Endothelial cell (in vitro differentiated cells): ENCODE measurements around the gene B3GNT9. TPM values are rescaled to one million over a fixed set of nuclear protein-coding genes. Genes with fewer than 3 reads are reported as not detected.

ENCODE experiments used
- DNase-seq: peaks from one replicate; pipeline ENCODE4 v3.0.0; 2021; ENCODE audit warnings: low spot score
- H3K27ac Mint-ChIP-seq: one replicate; pipeline ENCODE4 v1.8.0; 2021; ENCODE audit warnings: mixed read lengths, inconsistent platforms; ENCODE audit not compliant: unreplicated experiment
- H3K27me3 Mint-ChIP-seq: one replicate; pipeline ENCODE4 v1.8.0; 2021; ENCODE audit warnings: mild to moderate bottlenecking, moderate library complexity, mixed read lengths, inconsistent platforms; ENCODE audit not compliant: unreplicated experiment
- H3K36me3 Mint-ChIP-seq: one replicate; pipeline ENCODE4 v1.8.0; 2021; ENCODE audit warnings: mild to moderate bottlenecking, low read depth, mixed read lengths, inconsistent platforms; ENCODE audit not compliant: unreplicated experiment
- H3K4me1 Mint-ChIP-seq: one replicate; pipeline ENCODE4 v1.8.0; 2021; ENCODE audit warnings: mild to moderate bottlenecking, mixed read lengths, inconsistent platforms; ENCODE audit not compliant: unreplicated experiment
- H3K4me3 Mint-ChIP-seq: one replicate; pipeline ENCODE4 v1.8.0; 2021; ENCODE audit warnings: mild to moderate bottlenecking, mixed read lengths, inconsistent platforms; ENCODE audit not compliant: unreplicated experiment
- H3K9me3 Mint-ChIP-seq: one replicate; pipeline ENCODE4 v1.8.0; 2021; ENCODE audit warnings: mixed read lengths, inconsistent platforms; ENCODE audit not compliant: unreplicated experiment
- total RNA-seq: library from RNA; stranded (reverse); fragmentation: NEBNext Ultra II Directional; extraction: Animal tissue kit (Norgen Biotek cat#: 25700); gene quantifications from one replicate; pipeline ENCODE4 v1.2.1, GENCODE V29; 2021; ENCODE audit not compliant: unreplicated experiment
- TF ChIP-seq, protein P1 (sequence below): fragments of 200-600 bp; sonication (generic); IDR thresholded peaks from one replicate; pipeline ENCODE4 v1.5.0; 2021; ENCODE audit warnings: antibody characterized with exemption; ENCODE audit not compliant: unreplicated experiment

Gene B3GNT9
- total RNA-seq, 1 donor from 2014 or later = 1.5 TPM

GRCh38 chr16:67190448-67191399 lies 39.9 kb upstream of the B3GNT9 start:
- peaks cover 64% of the 10 kb centered on the region for H3K4me1 Mint-ChIP-seq
- TF ChIP-seq, protein P1, sequence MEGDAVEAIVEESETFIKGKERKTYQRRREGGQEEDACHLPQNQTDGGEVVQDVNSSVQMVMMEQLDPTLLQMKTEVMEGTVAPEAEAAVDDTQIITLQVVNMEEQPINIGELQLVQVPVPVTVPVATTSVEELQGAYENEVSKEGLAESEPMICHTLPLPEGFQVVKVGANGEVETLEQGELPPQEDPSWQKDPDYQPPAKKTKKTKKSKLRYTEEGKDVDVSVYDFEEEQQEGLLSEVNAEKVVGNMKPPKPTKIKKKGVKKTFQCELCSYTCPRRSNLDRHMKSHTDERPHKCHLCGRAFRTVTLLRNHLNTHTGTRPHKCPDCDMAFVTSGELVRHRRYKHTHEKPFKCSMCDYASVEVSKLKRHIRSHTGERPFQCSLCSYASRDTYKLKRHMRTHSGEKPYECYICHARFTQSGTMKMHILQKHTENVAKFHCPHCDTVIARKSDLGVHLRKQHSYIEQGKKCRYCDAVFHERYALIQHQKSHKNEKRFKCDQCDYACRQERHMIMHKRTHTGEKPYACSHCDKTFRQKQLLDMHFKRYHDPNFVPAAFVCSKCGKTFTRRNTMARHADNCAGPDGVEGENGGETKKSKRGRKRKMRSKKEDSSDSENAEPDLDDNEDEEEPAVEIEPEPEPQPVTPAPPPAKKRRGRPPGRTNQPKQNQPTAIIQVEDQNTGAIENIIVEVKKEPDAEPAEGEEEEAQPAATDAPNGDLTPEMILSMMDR = no peak
- peaks cover 15% of the 10 kb centered on the region for H3K27me3 Mint-ChIP-seq
- H3K27ac Mint-ChIP-seq = peak overlapping the region; percentile 91
- H3K36me3 Mint-ChIP-seq = peaks cover 27% of the 10 kb centered on the region
- H3K9me3 Mint-ChIP-seq = no peaks in the 10 kb centered on the region
- no peak for DNase-seq
- H3K4me3 Mint-ChIP-seq = peak overlapping the region; percentile 83

- Mint-ChIP-seq H3K4me1 (peaks cover 64% of the 10 kb centered on the region), H3K4me3 (peak within 1 kb of the TSS; percentile 87), H3K27me3 (peaks cover 15% of the 10 kb centered on the region), H3K36me3 (peaks cover 27% of the 10 kb centered on the region), H3K27ac (peak within 1 kb of the TSS; percentile 91), H3K9me3 (no peaks in the 10 kb centered on the region)
- TF ChIP-seq, protein P1 = no peak
- no peak for DNase-seq
Measured at GRCh38 chr16:67190041-67190440, 39.2 kb upstream of the B3GNT9 start, which contains the start of gene EXOC3L1. Gene EXOC3L1, minus strand, starts transcription at chr16:67190136. Its CDS starts 460 bp downstream, at chr16:67189676.

DNA sequence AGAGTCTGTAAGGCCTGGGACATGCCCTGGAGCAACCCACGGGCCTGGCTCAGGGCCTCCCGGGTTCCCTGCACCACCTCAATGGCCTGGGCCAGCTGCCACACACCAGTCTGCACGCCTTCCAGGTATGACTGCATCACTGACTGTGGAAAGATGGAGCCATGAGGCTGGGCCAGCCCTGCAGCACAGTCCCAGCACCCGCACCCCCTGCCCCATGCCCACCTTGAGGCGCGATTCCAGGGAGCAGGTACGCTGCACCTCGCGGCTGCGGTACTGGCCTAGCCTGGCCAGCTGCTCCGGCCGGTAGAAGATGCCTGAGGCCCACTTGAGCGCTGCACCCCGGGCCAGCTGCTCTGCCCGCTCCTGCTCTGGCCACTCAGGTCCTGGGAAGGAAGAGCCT lies 38.0 kb upstream of the B3GNT9 start:
- Mint-ChIP-seq H3K36me3 (peaks cover 17% of the 10 kb centered on the region), H3K9me3 (no peaks in the 10 kb centered on the region), H3K27me3 (peaks cover 15% of the 10 kb centered on the region), H3K4me3 (no peak overlapping the region), H3K27ac (no peak overlapping the region), H3K4me1 (peaks cover 54% of the 10 kb centered on the region)
- TF ChIP-seq, protein P1 = no peak
- no peak for DNase-seq

GRCh38 chr16:67188323-67188722 lies 37.5 kb upstream of the B3GNT9 start:
- no peak for DNase-seq
- peaks cover 49% of the 10 kb centered on the region for H3K4me1 Mint-ChIP-seq
- peaks cover 12% of the 10 kb centered on the region for H3K36me3 Mint-ChIP-seq
- H3K9me3 Mint-ChIP-seq = no peaks in the 10 kb centered on the region
- peaks cover 15% of the 10 kb centered on the region for H3K27me3 Mint-ChIP-seq
- H3K4me3 Mint-ChIP-seq = peak overlapping the region; percentile 71
- H3K27ac Mint-ChIP-seq = no peak overlapping the region
- TF ChIP-seq, protein P1 = no peak
